HepG2 (cell line): ENCODE measurements around the gene NUDT2. TPM values are rescaled to one million over a fixed set of nuclear protein-coding genes. Genes with fewer than 3 reads are reported as not detected.

Source experiments
- ATF7 ChIP-seq, 2 experiments: fragments of 450-650 bp in 1 of 2; sonication (generic) in 1 of 2; formaldehyde crosslinking in 1 of 2; IDR thresholded peaks; 2 replicates each; pipeline versions ENCODE4 v1.4.0 to v1.6.1; 2016 to 2020; ENCODE audit warnings: antibody characterized with exemption in 1 of 2, mild to moderate bottlenecking in 1 of 2, missing genetic modification reagents in 1 of 2
- CTCF ChIP-seq: sonication (generic); formaldehyde crosslinking; IDR thresholded peaks from 2 replicates; pipeline ENCODE4 v1.5.0; 2020; ENCODE audit warnings: mild to moderate bottlenecking, missing genetic modification reagents, moderate library complexity
- DNMT3B ChIP-seq: conservative IDR thresholded peaks from 2 replicates; pipeline ENCODE4 v1.6.1; 2016; ENCODE audit warnings: missing biosample characterization, control low read depth
- FOXC1 ChIP-seq: sonication (generic); formaldehyde crosslinking; IDR thresholded peaks from 2 replicates; pipeline ENCODE4 v1.8.0; 2022; ENCODE audit warnings: mild to moderate bottlenecking, missing genetic modification reagents, borderline replicate concordance
- FOXP4 ChIP-seq: sonication (generic); formaldehyde crosslinking; IDR thresholded peaks from 2 replicates; pipeline ENCODE4 v1.4.0; 2020; ENCODE audit warnings: missing genetic modification reagents
- HOXA3 ChIP-seq: sonication (generic); formaldehyde crosslinking; IDR thresholded peaks from 2 replicates; pipeline ENCODE4 v1.5.0; 2020; ENCODE audit warnings: missing genetic modification reagents
- IRX3 ChIP-seq: sonication (generic); formaldehyde crosslinking; IDR thresholded peaks from 2 replicates; pipeline ENCODE4 v1.8.1; 2023; ENCODE audit warnings: mild to moderate bottlenecking, low read depth, missing genetic modification reagents, borderline replicate concordance
- KAT7 ChIP-seq: IDR thresholded peaks from 2 replicates; pipeline ENCODE4 v1.6.1; 2018; ENCODE audit warnings: borderline replicate concordance, missing compliant biosample characterization
- KDM5B ChIP-seq: sonication (generic); formaldehyde crosslinking; IDR thresholded peaks from 2 replicates; pipeline ENCODE4 v1.4.0; 2020; ENCODE audit warnings: missing genetic modification reagents, mild to moderate bottlenecking, borderline replicate concordance
- KMT2A ChIP-seq: sonication (generic); formaldehyde crosslinking; IDR thresholded peaks from 2 replicates; pipeline ENCODE4 v1.4.0; 2020; ENCODE audit warnings: missing genetic modification reagents
- MZF1 ChIP-seq: sonication (generic); formaldehyde crosslinking; IDR thresholded peaks from 2 replicates; pipeline ENCODE4 v1.8.1; 2023; ENCODE audit warnings: mild to moderate bottlenecking, missing genetic modification reagents, borderline replicate concordance
- NFATC3 ChIP-seq: sonication (generic); formaldehyde crosslinking; IDR thresholded peaks from 2 replicates; pipeline ENCODE4 v1.5.1; 2020; ENCODE audit warnings: mild to moderate bottlenecking, missing genetic modification reagents
- NFE2 ChIP-seq: sonication (generic); formaldehyde crosslinking; IDR thresholded peaks from 2 replicates; pipeline ENCODE4 v1.4.0; 2020; ENCODE audit warnings: missing genetic modification reagents
- NR0B2 ChIP-seq: sonication (generic); formaldehyde crosslinking; IDR thresholded peaks from 2 replicates; pipeline ENCODE4 v1.4.0; 2020; ENCODE audit warnings: mild to moderate bottlenecking, missing genetic modification reagents
- PAWR ChIP-seq: sonication (generic); formaldehyde crosslinking; IDR thresholded peaks from 2 replicates; pipeline ENCODE4 v1.4.0; 2020; ENCODE audit warnings: missing genetic modification reagents, mild to moderate bottlenecking, borderline replicate concordance
- POGK ChIP-seq: sonication (generic); formaldehyde crosslinking; conservative IDR thresholded peaks from 2 replicates; pipeline ENCODE4 v1.8.0; 2022; ENCODE audit warnings: mild to moderate bottlenecking, moderate library complexity, missing genetic modification reagents
- PPARG ChIP-seq: conservative IDR thresholded peaks from 2 replicates; pipeline ENCODE4 v1.6.1; 2016; ENCODE audit warnings: missing biosample characterization, missing genetic modification reagents
- SKI ChIP-seq: fragments of 450-650 bp; IDR thresholded peaks from one replicate; pipeline ENCODE4 v1.6.1; 2018; ENCODE audit warnings: mild to moderate bottlenecking; ENCODE audit not compliant: partially characterized antibody
- SPEN ChIP-seq: sonication (generic); formaldehyde crosslinking; IDR thresholded peaks from 2 replicates; pipeline ENCODE4 v1.5.1; 2020; ENCODE audit warnings: low read depth, mild to moderate bottlenecking, missing genetic modification reagents
- TAF15 ChIP-seq: fragments of 200-400 bp; formaldehyde crosslinking; IDR thresholded peaks from one replicate; pipeline ENCODE4 v1.6.1; 2018; ENCODE audit warnings: mild to moderate bottlenecking, low read depth, low read length; ENCODE audit not compliant: poor library complexity, severe bottlenecking
- ZBTB7B ChIP-seq: sonication (generic); formaldehyde crosslinking; IDR thresholded peaks from 2 replicates; pipeline ENCODE4 v1.4.0; 2020; ENCODE audit warnings: missing genetic modification reagents
- ZFX ChIP-seq: sonication (generic); formaldehyde crosslinking; IDR thresholded peaks from 2 replicates; pipeline ENCODE4 v1.4.0; 2020; ENCODE audit warnings: mild to moderate bottlenecking, low read depth, missing genetic modification reagents, moderate library complexity
- ZNF562 ChIP-seq: sonication (generic); formaldehyde crosslinking; IDR thresholded peaks from 2 replicates; pipeline ENCODE4 v1.8.0; 2022; ENCODE audit warnings: missing genetic modification reagents, borderline replicate concordance
- polyA plus RNA-seq, 8 experiments: library from polyadenylated mRNA; depleted of rRNA in 3 of 8; stranded (reverse) in 7 of 8; unstranded in 1 of 8; fragments of >200 nt; fragmentation: Illumina TruSeq in 4 of 8; extraction: Trizol in 4 of 8; gene quantifications; 2 replicates each; pipeline versions ENCODE4 v1.2.1 to v1.2.3, GENCODE V29; 2011 to 2016; ENCODE audit warnings: low read depth in 4 of 8, missing spikeins in 1 of 8, mixed read lengths in 1 of 8; ENCODE audit not compliant: insufficient read depth in 1 of 8
- total RNA-seq, 5 experiments: library from RNA; depleted of rRNA; stranded (reverse); fragments of >200 nt; fragmentation: Illumina TruSeq; extraction: Trizol; gene quantifications; 2 replicates each; pipeline ENCODE4 v1.2.3, GENCODE V29; 2016; ENCODE audit warnings: low read depth in 1 of 5

The NUDT2 gene
- total and polyA plus RNA-seq, 2 of the 13 experiments (the other 11 are each of a cell fraction or from before 2014, with no cell fraction given) = 19.9 to 24.6 TPM

GRCh38 chr9:34375901-34376595 lies 46.7 kb downstream of the NUDT2 start (continued):
- peak; percentile 6; the same call in 1 of the 2 replicates for TF ChIP-seq KDM5B
- 0 out of 2 replicates have a peak, but pooled peaks have one; percentile 8 for TF ChIP-seq PPARG (CRISPR knock-in tag)
- no peak for TF ChIP-seq ATF7 (IDR thresholded peaks at IDR 0.05)
- no peak for TF ChIP-seq ATF7 (CRISPR knock-in tag; IDR thresholded peaks at IDR 0.05)
- TF ChIP-seq NFATC3 = no peak
- no peak; the same call in 1 of the 2 replicates for TF ChIP-seq SPEN
- no peak for TF ChIP-seq PAWR
- TF ChIP-seq SKI = no peak
- peak; percentile 41; the same call in 1 of the 2 replicates for TF ChIP-seq ZFX
- TF ChIP-seq FOXP4 = peak; percentile 29; the same call in 1 of the 2 replicates
- TF ChIP-seq FOXC1 = no peak
- peak; percentile 31; the same call in 1 of the 2 replicates for TF ChIP-seq ZBTB7B (CRISPR knock-in tag)
- TF ChIP-seq IRX3 (CRISPR knock-in tag) = no peak
- peak; percentile 37; the same call in 1 of the 2 replicates for TF ChIP-seq HOXA3
- no peak for TF ChIP-seq NFE2
- TF ChIP-seq DNMT3B (CRISPR knock-in tag) = no peak
- 0 out of 2 replicates have a peak, but pooled peaks have one; percentile 2 for TF ChIP-seq KAT7
- no peak for TF ChIP-seq ZNF562 (CRISPR knock-in tag)
- TF ChIP-seq CTCF (CRISPR knock-in tag) = peak; percentile 69
- no peak for TF ChIP-seq MZF1 (CRISPR knock-in tag)
- TF ChIP-seq POGK = peak; percentile 22; the same call in 1 of the 2 replicates
- TF ChIP-seq NR0B2 (CRISPR knock-in tag) = no peak
- peak; percentile 42 for TF ChIP-seq TAF15
- TF ChIP-seq KMT2A (CRISPR knock-in tag) = peak; percentile 50
